Activated T-cell treated with anti-CD3 and anti-CD28 coated beads, Interleukin-2, amount 50 U/mL, for 1 hour (primary cell): ENCODE measurements around the gene SCG5.

Source experiments
- DNase-seq: peaks from one replicate; pipeline ENCODE4 v3.0.0-alpha.2; 2020

SCG5 gene

GRCh38 chr15:32692286-32692685 lies 50.8 kb downstream of the SCG5 start:
- DNase-seq = no peak

- no peak for DNase-seq
These were observed 52.9 kb downstream of the SCG5 start for GRCh38 chr15:32694222-32694983.

DNA sequence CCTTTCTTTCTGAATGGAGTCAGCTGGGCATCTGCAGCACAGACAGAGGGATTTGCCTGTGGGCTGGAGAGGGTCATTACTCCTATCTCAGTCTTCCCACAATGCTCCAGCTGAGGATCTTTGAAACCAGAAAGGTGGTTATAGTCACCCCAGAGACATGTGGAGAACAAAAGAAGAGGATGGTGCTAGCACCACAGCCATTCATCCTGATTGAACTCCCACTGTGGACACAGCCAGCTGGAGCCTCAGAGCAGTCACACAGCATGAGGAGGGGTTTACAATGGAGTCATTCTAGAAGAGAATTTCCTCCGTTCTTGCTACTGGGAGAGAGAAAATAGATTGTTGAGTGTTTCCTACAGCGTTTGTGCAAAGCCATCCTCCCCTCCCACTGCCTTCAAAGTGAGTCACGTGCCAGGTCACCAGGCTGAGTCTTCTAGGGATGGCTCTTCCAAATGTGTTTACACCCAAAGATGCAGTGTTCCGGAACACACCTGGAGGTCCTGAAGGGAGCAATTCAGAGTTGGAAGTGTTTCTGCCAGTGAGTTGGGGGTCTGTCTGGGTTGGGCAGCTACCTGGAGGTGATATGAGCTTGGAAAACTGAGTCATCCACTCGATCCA lies 57.4 kb downstream of the SCG5 start:
- no peak for DNase-seq

DNA sequence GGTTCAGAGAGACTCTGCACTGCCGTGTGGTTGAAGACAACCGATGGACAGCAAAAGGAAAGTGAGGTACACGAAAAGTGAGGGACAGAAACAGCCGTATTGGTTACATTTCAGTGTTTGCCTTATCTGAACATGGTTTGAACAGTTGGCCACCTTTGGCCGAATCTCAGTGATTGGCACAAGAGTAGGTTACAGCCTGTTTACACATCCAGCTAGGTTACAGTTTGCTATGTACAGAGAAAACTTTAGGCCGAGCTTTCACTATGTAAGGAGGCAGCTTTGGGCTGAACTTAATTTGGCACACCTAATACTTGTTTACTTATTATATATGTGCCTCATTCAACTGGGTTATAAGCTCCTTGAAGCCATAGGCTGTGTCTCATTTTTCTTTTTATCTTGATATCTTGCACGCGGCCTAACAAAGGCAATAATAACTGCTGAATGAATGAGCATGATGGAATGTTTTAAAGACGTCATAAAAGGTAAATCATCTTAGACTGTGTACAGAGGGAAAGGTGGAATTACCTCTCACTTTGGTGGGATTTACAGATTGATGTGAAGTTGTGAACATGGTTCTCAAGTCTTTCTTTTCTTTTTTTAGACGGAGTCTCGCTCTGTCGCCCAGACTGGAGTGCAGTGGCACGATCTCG lies 59.1 kb downstream of the SCG5 start:
- no peak for DNase-seq

GRCh38 chr15:32701863-32702262 lies 60.4 kb downstream of the SCG5 start:
- DNase-seq = no peak

- DNase-seq = no peak
These were observed 63.0 kb downstream of the SCG5 start for GRCh38 chr15:32704395-32704981.

- no peak for DNase-seq
These were observed 63.9 kb downstream of the SCG5 start for GRCh38 chr15:32705446-32705845.

DNA sequence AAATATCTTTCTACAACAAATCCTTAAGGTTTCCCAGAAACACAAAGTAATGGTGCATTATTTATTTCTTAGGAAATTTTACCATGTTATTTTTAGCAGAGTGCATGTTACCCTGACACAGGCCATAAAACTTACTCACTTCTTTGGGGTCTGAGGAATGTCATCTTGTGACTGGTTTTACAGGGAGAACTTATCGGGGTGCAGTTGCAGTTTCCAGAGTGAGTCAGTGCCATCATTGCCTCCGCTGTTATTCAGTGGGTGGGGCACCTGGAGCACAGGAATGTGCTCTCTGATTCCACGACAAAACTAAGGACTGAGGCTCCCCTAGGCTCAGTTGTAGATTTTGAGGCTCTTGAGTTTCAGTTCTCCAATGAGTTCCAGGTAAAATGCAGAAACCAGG lies 65.2 kb downstream of the SCG5 start:
- no peak for DNase-seq

DNA sequence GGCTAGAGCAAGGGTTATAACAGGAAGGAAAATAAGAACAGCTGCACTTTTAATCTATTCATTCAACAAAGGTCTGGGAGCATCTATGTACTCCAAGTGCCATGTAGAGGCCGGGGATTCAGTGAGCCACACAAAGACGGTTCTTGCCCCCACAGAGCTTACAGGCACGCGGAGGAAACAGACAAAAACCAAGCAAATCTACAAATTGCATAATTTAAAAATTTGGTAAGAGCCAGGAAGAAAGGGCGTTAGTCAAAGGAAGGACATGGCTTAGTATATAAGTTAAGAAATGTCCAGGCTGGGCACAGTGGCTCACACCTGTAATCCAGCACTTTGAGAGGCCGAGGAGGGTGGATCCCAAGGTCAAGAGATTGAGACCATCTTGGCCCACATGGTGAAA lies 65.9 kb downstream of the SCG5 start:
- DNase-seq = no peak

GRCh38 chr15:32709295-32710033 lies 68.0 kb downstream of the SCG5 start:
- no peak for DNase-seq

DNA sequence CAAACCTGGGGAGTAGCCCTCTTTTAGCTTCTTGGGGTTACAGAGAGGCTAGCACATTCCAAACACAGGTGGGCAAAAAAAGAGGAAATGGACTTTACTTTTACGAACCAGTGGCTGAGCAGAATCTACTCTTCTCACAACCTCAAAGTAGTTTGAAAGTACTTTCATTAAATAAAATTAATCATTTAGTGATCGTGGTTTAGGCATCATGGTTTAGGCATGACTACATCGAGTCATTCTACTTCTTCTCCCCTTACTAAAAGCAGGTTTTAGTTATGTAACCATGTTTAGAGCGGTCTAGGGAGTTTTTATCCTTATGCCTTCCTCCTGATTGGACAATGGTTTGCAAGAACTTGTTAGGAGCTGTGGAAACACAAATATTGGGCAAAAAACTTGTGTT lies 73.8 kb downstream of the SCG5 start:
- no peak for DNase-seq

- DNase-seq = no peak
These were observed 74.9 kb downstream of the SCG5 start for GRCh38 chr15:32716216-32716914.

DNA sequence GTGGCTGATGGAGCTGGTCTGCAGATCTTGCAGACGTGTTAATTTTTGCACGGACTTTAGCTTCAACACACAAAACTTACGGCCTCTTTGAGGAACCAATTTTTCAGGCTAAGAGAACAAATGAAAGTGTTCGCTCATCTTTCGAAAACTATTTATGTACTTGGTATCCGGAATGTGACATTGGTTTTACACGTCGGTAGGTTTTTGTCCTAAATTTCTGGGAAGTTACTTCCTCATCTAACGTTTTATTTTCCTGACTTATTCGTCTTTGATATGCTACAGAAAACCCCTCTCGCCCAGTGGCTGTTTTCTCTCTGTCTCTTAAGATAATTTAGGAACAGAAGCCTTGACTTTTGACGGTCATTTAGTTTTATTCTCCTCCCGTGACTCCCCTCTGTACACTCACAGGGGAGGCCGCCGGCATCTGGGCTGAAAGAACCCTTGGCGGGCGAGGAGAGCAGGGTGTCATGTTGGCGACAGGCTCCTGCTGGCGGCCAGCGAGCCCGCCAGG lies 75.5 kb downstream of the SCG5 start:
- DNase-seq = no peak

GRCh38 chr15:32717426-32718226 lies 76.1 kb downstream of the SCG5 start, which contains the start of gene GREM1:
TSS of gene GREM1 (plus strand) at chr15:32718004. CDS start at chr15:32730691, 12,687 bp downstream.
- DNase-seq = no peak

DNA sequence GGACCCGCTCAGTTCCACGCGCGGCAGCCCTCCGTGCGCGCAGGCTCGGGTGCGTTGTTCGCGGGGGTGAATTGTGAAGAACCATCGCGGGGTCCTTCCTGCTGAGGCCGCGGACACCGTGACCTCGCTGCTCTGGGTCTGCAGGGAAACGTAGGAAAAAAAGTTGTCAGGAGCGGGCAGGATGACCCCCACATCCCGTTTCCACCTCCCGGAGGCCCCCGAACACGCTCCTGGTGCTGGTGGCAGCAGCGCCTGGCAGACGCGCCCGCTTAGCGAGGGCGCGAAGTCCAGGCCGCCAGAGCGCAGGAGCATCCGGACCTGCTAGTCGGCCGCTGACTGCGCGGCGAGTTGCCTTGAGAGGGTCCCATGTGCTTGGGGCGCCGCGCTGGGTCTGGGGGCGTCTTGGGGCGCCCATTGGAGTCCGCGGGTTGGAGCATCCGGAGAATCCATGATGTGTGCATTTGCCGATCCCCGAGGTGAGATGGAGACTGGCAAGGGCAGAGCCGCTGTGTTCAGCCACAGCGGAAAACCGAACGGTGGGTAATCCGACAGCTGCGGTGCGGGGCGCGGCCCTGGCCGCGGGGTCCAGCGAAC lies 76.8 kb downstream of the SCG5 start:
- no peak for DNase-seq

GRCh38 chr15:32718821-32719716 lies 77.6 kb downstream of the SCG5 start:
- no peak for DNase-seq

- no peak for DNase-seq
These were observed 80.1 kb downstream of the SCG5 start for GRCh38 chr15:32721596-32721995.

- DNase-seq = no peak
These were observed 80.6 kb downstream of the SCG5 start for GRCh38 chr15:32722136-32722535.

DNA sequence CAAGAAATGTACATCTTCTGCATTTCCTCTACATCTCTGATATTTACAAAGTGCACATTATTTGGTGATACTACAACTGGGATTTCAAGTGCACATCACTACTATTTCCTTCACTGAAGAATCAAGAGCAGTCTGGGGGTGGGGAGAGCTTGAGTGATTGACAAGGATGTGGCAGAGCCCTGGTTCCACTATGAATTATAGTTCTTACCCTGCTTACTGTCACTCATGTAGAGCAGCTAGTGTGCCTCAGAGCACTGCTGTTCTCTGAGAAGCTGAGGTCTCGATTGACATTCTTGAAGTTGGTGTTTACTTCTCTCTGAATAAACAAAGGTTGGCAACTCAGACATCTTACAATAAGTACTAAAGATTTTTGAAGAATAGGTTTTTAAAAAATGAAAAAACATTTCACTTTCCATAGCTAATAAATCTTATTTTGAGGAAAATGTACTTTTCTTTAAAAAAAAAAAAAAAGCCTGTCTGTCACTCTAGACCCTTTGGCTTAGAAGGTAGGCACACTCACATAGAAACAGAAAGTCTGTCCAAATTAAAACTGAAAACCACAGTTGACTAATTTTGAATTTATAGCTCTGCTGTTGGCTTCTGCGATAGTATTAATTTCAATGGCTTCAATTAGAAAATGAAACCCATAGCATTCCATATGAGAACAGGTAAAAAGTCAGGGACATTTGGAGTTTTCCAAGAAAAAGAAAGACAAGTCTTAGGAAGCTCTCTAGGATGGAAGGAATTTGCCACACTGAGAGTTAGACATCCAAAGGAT lies 81.8 kb downstream of the SCG5 start:
- no peak for DNase-seq
